H9 (cell line): ENCODE results near the gene NT5DC1. TPM values are rescaled to one million over a fixed set of nuclear protein-coding genes. Genes with fewer than 3 reads are reported as not detected.

ENCODE experiments used
- DNase-seq: peaks from one replicate; pipeline ENCODE4 v3.0.0-alpha.2; 2017
- H2AFZ ChIP-seq: one replicate; pipeline ENCODE4 v1.6.1; 2013; ENCODE audit warnings: mild to moderate bottlenecking, low read length, control low read depth, moderate library complexity
- H2AK5ac ChIP-seq: 2 replicates; pipeline ENCODE4 v1.6.1; 2013; ENCODE audit warnings: low read length, control low read depth, mixed read lengths; ENCODE audit not compliant: insufficient read length
- H2BK120ac ChIP-seq: one replicate; pipeline ENCODE4 v1.6.1; 2013; ENCODE audit warnings: low read depth, mild to moderate bottlenecking, low read length, control low read depth, inconsistent platforms; ENCODE audit not compliant: poor library complexity, severe bottlenecking
- H2BK12ac ChIP-seq: 2 replicates; pipeline ENCODE4 v1.6.1; 2013; ENCODE audit warnings: low read length, control low read depth, mixed read lengths, low read depth; ENCODE audit not compliant: insufficient read length
- H2BK15ac ChIP-seq: 2 replicates; pipeline ENCODE4 v1.6.1; 2013; ENCODE audit warnings: low read depth, low read length, control low read depth
- H2BK20ac ChIP-seq: one replicate; pipeline ENCODE4 v1.6.1; 2013; ENCODE audit warnings: low read depth, mild to moderate bottlenecking, low read length, control low read depth, inconsistent platforms; ENCODE audit not compliant: poor library complexity, severe bottlenecking
- H2BK5ac ChIP-seq: 2 replicates; pipeline ENCODE4 v1.6.1; 2013; ENCODE audit warnings: low read length, control low read depth, mixed read lengths; ENCODE audit not compliant: insufficient read length
- H3K14ac ChIP-seq: 2 replicates; pipeline ENCODE4 v1.6.1; 2013; ENCODE audit warnings: low read length, control low read depth; ENCODE audit not compliant: insufficient read depth
- H3K18ac ChIP-seq: 2 replicates; pipeline ENCODE4 v1.6.1; 2013; ENCODE audit warnings: low read depth, mild to moderate bottlenecking, mixed read lengths, low read length, control low read depth; ENCODE audit not compliant: insufficient read length
- H3K23ac ChIP-seq: 2 replicates; pipeline ENCODE4 v1.6.1; 2013; ENCODE audit warnings: low read length, control low read depth, mixed read lengths, low read depth; ENCODE audit not compliant: insufficient read length
- H3K23me2 ChIP-seq: 2 replicates; pipeline ENCODE4 v1.6.1; 2013; ENCODE audit warnings: low read depth, mild to moderate bottlenecking, mixed read lengths, low read length, control low read depth; ENCODE audit not compliant: insufficient read length, poor library complexity, severe bottlenecking
- H3K27ac ChIP-seq: 2 replicates; pipeline ENCODE4 v1.5.1; 2013; ENCODE audit warnings: low read length, control low read depth, mixed read lengths, low read depth; ENCODE audit not compliant: insufficient read length
- H3K27me3 ChIP-seq: 2 replicates; pipeline ENCODE4 v1.6.1; 2013; ENCODE audit warnings: low read length, control low read depth, inconsistent platforms; ENCODE audit not compliant: insufficient read depth
- H3K4ac ChIP-seq: 2 replicates; pipeline ENCODE4 v1.6.1; 2013; ENCODE audit warnings: low read depth, mild to moderate bottlenecking, control low read depth, inconsistent platforms, low read length, moderate library complexity
- H3K4me1 ChIP-seq: 2 replicates; pipeline ENCODE4 v1.6.1; 2013; ENCODE audit warnings: low read length, control low read depth, inconsistent platforms; ENCODE audit not compliant: insufficient read depth
- H3K4me2 ChIP-seq: 2 replicates; pipeline ENCODE4 v1.6.1; 2013; ENCODE audit warnings: low read length, control low read depth, mixed read lengths; ENCODE audit not compliant: insufficient read length, insufficient read depth
- H3K56ac ChIP-seq: 2 replicates; pipeline ENCODE4 v1.6.1; 2013; ENCODE audit warnings: low read depth, mild to moderate bottlenecking, mixed read lengths, low read length, control low read depth; ENCODE audit not compliant: insufficient read length
- H3K79me1 ChIP-seq: 2 replicates; pipeline ENCODE4 v1.6.1; 2013; ENCODE audit warnings: low read depth, mild to moderate bottlenecking, moderate library complexity, low read length, control low read depth, inconsistent platforms; ENCODE audit not compliant: insufficient read depth, poor library complexity, severe bottlenecking
- H3K79me2 ChIP-seq: 2 replicates; pipeline ENCODE4 v1.6.1; 2013; ENCODE audit warnings: low read length, control low read depth, inconsistent platforms; ENCODE audit not compliant: insufficient read depth
- H3K9ac ChIP-seq: 2 replicates; pipeline ENCODE4 v1.6.1; 2013; ENCODE audit warnings: low read length, control low read depth, mixed read lengths; ENCODE audit not compliant: insufficient read length; ENCODE audit errors: extremely low read depth
- H3K9me3 ChIP-seq: one replicate; pipeline ENCODE4 v1.6.1; 2013; ENCODE audit warnings: low read depth, low read length, inconsistent platforms; ENCODE audit not compliant: control insufficient read depth
- H3T11ph ChIP-seq: one replicate; pipeline ENCODE4 v1.6.1; 2013; ENCODE audit warnings: mild to moderate bottlenecking, low read length, control low read depth, inconsistent platforms
- H4K20me1 ChIP-seq: one replicate; pipeline ENCODE4 v1.6.1; 2013; ENCODE audit not compliant: control insufficient read depth, insufficient read length, insufficient read depth
- H4K5ac ChIP-seq: 2 replicates; pipeline ENCODE4 v1.6.1; 2013; ENCODE audit warnings: low read depth, mild to moderate bottlenecking, mixed read lengths, low read length, control low read depth; ENCODE audit not compliant: insufficient read length
- H4K8ac ChIP-seq: replicated peaks from 2 replicates; pipeline ENCODE4 v1.6.1; 2013; ENCODE audit warnings: low read length, control low read depth, mixed read lengths, low read depth; ENCODE audit not compliant: insufficient read length
- H4K91ac ChIP-seq: 2 replicates; pipeline ENCODE4 v1.6.1; 2013; ENCODE audit warnings: low read depth, mild to moderate bottlenecking, moderate library complexity, mixed read lengths, low read length, control low read depth; ENCODE audit not compliant: insufficient read length
- H3K27ac Mint-ChIP-seq, 3 experiments: 2 replicates in 2 of 3; 3 replicates in 1 of 3; pipeline ENCODE4 v1.8.0; 2020 to 2021; ENCODE audit warnings: mixed read lengths in 3 of 3, mild to moderate bottlenecking in 1 of 3, moderate library complexity in 1 of 3
- H3K27me3 Mint-ChIP-seq: 2 replicates; pipeline ENCODE4 v1.8.0; 2021; ENCODE audit warnings: low read depth, mild to moderate bottlenecking, moderate library complexity, mixed read lengths
- H3K36me3 Mint-ChIP-seq, 3 experiments: 2 replicates in 2 of 3; 3 replicates in 1 of 3; pipeline ENCODE4 v1.8.0; 2020 to 2021; ENCODE audit warnings: low read depth in 3 of 3, mixed read lengths in 3 of 3; ENCODE audit not compliant: insufficient read depth in 1 of 3
- H3K4me1 Mint-ChIP-seq, 2 experiments: 2 replicates each; pipeline ENCODE4 v1.8.0; 2020; ENCODE audit warnings: mixed read lengths in 2 of 2
- H3K4me3 Mint-ChIP-seq, 2 experiments: 2 replicates in 1 of 2; 3 replicates in 1 of 2; pipeline ENCODE4 v1.8.0; 2020 to 2021; ENCODE audit warnings: mild to moderate bottlenecking in 2 of 2, mixed read lengths in 2 of 2, moderate library complexity in 1 of 2
- H3K9me3 Mint-ChIP-seq, 2 experiments: 2 replicates in 1 of 2; 3 replicates in 1 of 2; pipeline ENCODE4 v1.8.0; 2020; ENCODE audit warnings: mild to moderate bottlenecking in 2 of 2, mixed read lengths in 2 of 2, moderate library complexity in 1 of 2
- WGBS: extraction: QIAGEN DNeasy Blood & Tissue Kit; methylation state at CpG from one replicate; pipeline ENCODE4 v1.1.7; 2013; ENCODE audit warnings: missing lambda C conversion rate, low lambda C conversion rate, mixed read lengths; ENCODE audit not compliant: insufficient read length; ENCODE audit errors: extremely low coverage; 5-methylcytosine and 5-hydroxymethylcytosine counted together
- total RNA-seq: library from RNA; stranded (reverse); gene quantifications from 2 replicates; pipeline ENCODE4 v1.2.1, GENCODE V29; 2021
- TF ChIP-seq, protein P1 (sequence below): fragments of 200-600 bp; sonication (generic); conservative IDR thresholded peaks from 3 replicates; pipeline ENCODE4 v1.8.0; 2021; ENCODE audit warnings: antibody characterized with exemption, mild to moderate bottlenecking

NT5DC1 gene
- total RNA-seq, 1 experiment from 2014 or later, result 64.9 TPM

DNA sequence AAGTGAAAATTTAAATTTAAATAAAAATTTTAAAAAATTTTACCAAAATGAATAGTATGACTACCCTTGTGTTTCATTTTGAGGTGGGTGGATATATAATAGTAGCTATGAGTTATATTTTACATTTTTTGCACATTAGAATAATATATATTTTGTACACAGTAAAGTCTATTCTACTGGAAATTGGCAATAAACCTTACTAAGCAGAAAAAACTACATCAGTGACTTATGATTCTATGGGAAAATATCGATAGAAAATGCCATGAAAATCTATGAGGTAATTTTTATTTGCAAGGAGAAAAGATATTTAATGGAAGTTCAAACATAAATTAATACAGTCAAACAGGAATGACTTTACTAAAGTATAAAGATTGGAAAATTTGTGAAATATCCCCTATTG, 156.0 kb downstream of the NT5DC1 start:
- Histone ChIP-seq H2BK5ac (no peak overlapping the region), H2BK15ac (no peak overlapping the region), H3K23ac (no peak overlapping the region), H4K8ac (no peak overlapping the region), H3K27me3 (no peaks in the 10 kb centered on the region), H3K79me2 (no peaks in the 10 kb centered on the region; the same call in 1 of the 2 replicates), H4K91ac (no peak overlapping the region), H3K9ac (no peak overlapping the region), H3K14ac (no peak overlapping the region), H3K4me2 (no peak overlapping the region), H3K27ac (no peak overlapping the region), H2BK20ac (no peak overlapping the region), H2BK120ac (no peak overlapping the region), H3K4me1 (peaks cover 4% of the 10 kb centered on the region; the same call in 1 of the 2 replicates), H4K20me1 (no peaks in the 10 kb centered on the region), H4K5ac (no peak overlapping the region), H3K18ac (no peak overlapping the region), H3K56ac (no peak overlapping the region), H2AK5ac (no peak overlapping the region), H3K79me1 (no peaks in the 10 kb centered on the region), H3T11ph (no peak overlapping the region), H3K4ac (no peak overlapping the region), H3K23me2 (peaks cover 6% of the 10 kb centered on the region), H3K9me3 (no peaks in the 10 kb centered on the region), H2AFZ (no peak overlapping the region), H2BK12ac (no peak overlapping the region)
- TF ChIP-seq, protein P1, sequence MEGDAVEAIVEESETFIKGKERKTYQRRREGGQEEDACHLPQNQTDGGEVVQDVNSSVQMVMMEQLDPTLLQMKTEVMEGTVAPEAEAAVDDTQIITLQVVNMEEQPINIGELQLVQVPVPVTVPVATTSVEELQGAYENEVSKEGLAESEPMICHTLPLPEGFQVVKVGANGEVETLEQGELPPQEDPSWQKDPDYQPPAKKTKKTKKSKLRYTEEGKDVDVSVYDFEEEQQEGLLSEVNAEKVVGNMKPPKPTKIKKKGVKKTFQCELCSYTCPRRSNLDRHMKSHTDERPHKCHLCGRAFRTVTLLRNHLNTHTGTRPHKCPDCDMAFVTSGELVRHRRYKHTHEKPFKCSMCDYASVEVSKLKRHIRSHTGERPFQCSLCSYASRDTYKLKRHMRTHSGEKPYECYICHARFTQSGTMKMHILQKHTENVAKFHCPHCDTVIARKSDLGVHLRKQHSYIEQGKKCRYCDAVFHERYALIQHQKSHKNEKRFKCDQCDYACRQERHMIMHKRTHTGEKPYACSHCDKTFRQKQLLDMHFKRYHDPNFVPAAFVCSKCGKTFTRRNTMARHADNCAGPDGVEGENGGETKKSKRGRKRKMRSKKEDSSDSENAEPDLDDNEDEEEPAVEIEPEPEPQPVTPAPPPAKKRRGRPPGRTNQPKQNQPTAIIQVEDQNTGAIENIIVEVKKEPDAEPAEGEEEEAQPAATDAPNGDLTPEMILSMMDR, result no peak
- H3K4me1 Mint-ChIP-seq, result peaks cover 8 to 9% of the 10 kb centered on the region in 2 experiments
- no peak overlapping the region for H3K4me3 Mint-ChIP-seq
- no peaks in the 10 kb centered on the region for H3K9me3 Mint-ChIP-seq
- H3K27ac Mint-ChIP-seq, result no peak overlapping the region
- no peak for DNase-seq
- no CpG with 5 or more reads among the region's 1 CpG for WGBS
- H3K27me3 Mint-ChIP-seq, result no peaks in the 10 kb centered on the region
- peaks cover 5 to 12% (median 8%) of the 10 kb centered on the region in 3 experiments; a peak in 4 of 7 replicates for H3K36me3 Mint-ChIP-seq
